Ectodermal cell (in vitro differentiated cells): Measurements from ENCODE around the gene POU2F3.
A peak's percentile ranks its signal among the peaks of the same experiment; 100 is the strongest.

Source experiments
- H3K27ac ChIP-seq: 2 replicates; pipeline ENCODE4 v1.7.0; 2013; ENCODE audit warnings: mild to moderate bottlenecking, low read depth, low read length; ENCODE audit not compliant: insufficient read depth, poor library complexity, severe bottlenecking
- H3K27me3 ChIP-seq: 2 replicates; pipeline ENCODE4 v1.7.0; 2013; ENCODE audit warnings: mild to moderate bottlenecking, low read length; ENCODE audit not compliant: insufficient read depth, control insufficient read depth, poor library complexity, severe bottlenecking
- H3K36me3 ChIP-seq: one replicate; pipeline ENCODE4 v1.7.0; 2013; ENCODE audit warnings: low read length; ENCODE audit not compliant: control insufficient read depth, insufficient read depth
- H3K4me1 ChIP-seq: one replicate; pipeline ENCODE4 v1.7.0; 2013; ENCODE audit warnings: low read length; ENCODE audit not compliant: control insufficient read depth, insufficient read depth
- H3K4me3 ChIP-seq: 2 replicates; pipeline ENCODE4 v1.7.0; 2013; ENCODE audit warnings: low read depth, low read length, control low read depth; ENCODE audit not compliant: insufficient read depth
- H3K9me3 ChIP-seq: 2 replicates; pipeline ENCODE4 v1.7.0; 2013; ENCODE audit warnings: mild to moderate bottlenecking, low read length, moderate library complexity; ENCODE audit not compliant: control insufficient read depth
- WGBS, 2 experiments: methylation state at CpG; one replicate each; pipeline ENCODE4 v1.1.7; 2013; ENCODE audit warnings: missing lambda C conversion rate in 2 of 2; 5-methylcytosine and 5-hydroxymethylcytosine counted together

The POU2F3 gene

DNA sequence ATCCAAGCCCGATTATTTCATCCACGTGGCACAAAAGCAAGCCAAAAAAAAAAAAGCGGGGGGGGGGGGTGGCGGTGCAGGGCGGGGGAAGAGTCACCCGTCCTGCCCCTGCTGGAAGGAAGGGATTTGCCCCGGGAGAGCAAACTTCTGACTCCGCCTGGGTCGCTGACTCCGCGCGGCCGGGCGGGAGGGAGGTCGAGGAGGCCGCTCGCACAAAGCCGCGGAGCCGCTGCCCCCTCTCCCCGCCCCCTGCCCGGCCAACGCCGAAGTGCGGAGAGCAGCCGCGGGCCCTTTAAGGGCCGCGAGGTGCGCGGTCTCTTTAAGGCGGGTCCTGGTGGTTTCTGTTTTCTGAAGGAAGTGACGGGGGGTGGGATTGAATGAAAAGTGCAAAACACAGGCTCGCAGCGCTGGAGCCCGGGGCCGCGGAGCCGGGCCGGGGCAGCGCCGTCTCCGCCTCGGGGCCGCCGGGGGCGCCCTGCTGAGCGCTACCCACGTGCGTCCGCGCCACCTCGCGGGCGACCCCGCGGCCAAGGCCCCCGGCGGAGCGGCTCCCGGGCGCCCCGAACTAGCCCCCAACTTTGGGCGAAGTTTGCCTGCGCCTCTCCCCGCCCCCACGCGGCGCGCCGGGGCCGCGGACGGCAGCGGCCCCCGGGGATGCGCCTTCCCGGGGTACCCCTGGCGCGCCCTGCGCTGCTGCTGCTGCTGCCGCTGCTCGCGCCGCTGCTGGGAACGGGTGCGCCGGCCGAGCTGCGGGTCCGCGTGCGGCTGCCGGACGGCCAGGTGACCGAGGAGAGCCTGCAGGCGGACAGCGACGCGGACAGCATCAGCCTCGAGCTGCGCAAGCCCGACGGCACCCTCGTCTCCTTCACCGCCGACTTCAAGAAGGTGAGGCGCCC lies 29.1 kb upstream of the POU2F3 start, which contains the start of gene OAF:
Gene OAF (plus strand): TSS at position 407 of the 896 bp plus-strand sequence. CDS start 248 bp downstream, at position 655.
- no peaks in the 10 kb centered on the region for H3K36me3 ChIP-seq
- H3K27ac ChIP-seq, result no peak within 1 kb of the TSS
- H3K27me3 ChIP-seq, result peaks cover 82% of the 10 kb centered on the region
- no peaks in the 10 kb centered on the region for H3K9me3 ChIP-seq
- 0 to 1% methylated on average over 104 to 108 of the region's 108 CpGs for WGBS, 2 experiments
- peaks cover 20% of the 10 kb centered on the region for H3K4me1 ChIP-seq
- H3K4me3 ChIP-seq, result peak within 1 kb of the TSS; percentile 42

DNA sequence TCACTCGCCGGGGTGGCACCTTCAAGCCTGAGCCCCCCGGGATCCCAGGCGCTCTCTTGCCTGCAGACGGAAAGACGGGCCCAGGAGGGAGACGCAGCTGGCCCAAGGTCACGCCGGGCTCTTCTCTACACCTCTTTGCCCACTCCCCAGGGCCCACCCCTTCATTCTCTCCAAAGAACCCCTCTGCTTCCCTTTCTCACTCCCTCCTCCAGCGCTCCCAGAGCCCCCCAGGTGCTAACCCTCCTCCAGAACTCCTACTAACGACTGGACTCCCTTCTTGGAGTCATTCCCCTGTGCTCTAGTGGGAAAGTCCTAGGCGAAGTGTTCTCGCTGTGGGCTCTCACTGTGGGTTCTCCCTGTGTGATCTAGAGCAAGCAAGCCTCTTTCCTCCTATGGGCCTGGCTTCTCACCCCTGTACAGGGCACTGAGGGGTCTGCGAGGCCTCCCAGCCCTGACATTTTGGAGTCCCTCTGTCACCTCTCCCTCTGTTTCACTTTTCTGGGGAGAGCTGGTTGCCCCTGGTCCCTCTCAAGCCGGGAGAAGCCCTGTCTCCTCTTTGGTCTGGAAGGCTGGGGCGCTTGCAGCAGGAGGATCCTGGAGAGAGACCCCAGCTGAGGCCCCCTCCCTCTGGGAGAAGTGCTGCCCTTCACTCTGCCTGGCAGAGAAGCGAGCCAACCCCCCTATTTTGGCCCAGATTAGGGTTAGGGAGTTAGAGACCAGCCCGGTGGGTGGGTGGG lies 28.2 kb upstream of the POU2F3 start:
- H3K36me3 ChIP-seq, result no peaks in the 10 kb centered on the region
- no peaks in the 10 kb centered on the region for H3K9me3 ChIP-seq
- H3K4me1 ChIP-seq, result peaks cover 20% of the 10 kb centered on the region
- peak overlapping the region; percentile 42 for H3K4me3 ChIP-seq
- 4 to 6% methylated on average over 18 of the region's 18 CpGs for WGBS, 2 experiments
- H3K27ac ChIP-seq, result no peak overlapping the region
- H3K27me3 ChIP-seq, result peaks cover 87% of the 10 kb centered on the region

DNA sequence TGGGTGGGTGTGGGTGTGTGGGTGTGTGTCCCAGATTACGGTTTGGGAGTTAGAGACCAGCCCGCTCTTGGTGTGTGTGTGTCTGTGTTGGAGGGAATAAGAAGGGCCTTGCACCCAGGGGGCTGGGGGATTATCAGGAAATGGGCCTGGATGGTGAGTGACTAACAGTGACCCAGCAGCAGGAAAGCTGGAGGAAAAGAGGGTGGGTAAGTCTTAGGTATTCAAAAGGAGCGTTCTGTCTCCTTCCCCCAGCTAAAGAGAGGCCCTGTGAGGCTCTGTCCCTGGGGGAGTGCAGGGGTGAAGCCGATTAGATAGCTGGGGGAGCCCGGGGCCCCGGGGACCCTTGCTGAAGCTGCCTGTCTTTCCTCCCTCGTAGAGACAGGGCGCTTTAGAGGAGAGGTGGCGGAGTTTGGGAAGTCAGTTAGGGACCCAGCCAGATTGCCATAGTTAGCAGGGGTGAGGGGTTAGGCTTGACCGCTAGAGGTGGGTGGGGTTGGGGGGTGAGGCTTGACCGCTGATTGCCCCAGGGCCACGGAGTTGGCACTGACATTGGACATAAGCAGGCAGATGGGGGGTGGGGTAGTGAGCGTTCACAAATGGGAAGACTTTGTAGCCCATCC lies 27.6 kb upstream of the POU2F3 start:
- peaks cover 20% of the 10 kb centered on the region for H3K4me1 ChIP-seq
- peak overlapping the region; percentile 9 for H3K4me3 ChIP-seq

DNA sequence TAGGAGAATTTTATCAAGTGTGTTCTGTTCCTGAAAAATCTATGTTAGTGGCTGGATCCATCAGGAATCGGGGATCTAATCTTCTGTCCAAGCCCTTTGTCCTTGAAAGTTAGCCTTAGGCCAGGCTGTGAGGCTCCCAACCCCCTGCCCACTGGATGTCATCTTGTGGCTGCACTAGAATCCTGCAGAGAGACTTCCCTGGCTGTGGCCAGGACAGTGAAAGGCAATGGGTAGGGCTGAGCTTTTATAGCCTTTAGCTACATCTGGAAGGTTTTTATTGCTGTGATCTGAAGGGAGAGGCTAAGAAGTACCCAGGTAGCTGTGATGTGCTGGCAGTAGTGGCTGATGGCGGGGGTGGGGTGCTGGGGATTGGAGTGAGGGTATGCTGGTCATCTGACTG lies 27.0 kb upstream of the POU2F3 start:
- H3K36me3 ChIP-seq, result no peaks in the 10 kb centered on the region
- peaks cover 25% of the 10 kb centered on the region for H3K4me1 ChIP-seq
- H3K27ac ChIP-seq, result no peak overlapping the region
- H3K27me3 ChIP-seq, result peaks cover 80% of the 10 kb centered on the region
- 40 to 56% methylated on average over 2 of the region's 2 CpGs for WGBS, 2 experiments
- H3K4me3 ChIP-seq, result peak overlapping the region; percentile 9
- no peaks in the 10 kb centered on the region for H3K9me3 ChIP-seq

More for the DNA sequence above, 27.6 kb upstream of the POU2F3 start:
- H3K27ac ChIP-seq, result no peak overlapping the region
- WGBS, 2 experiments, result 14 to 19% methylated on average over 12 to 13 of the region's 13 CpGs
- no peaks in the 10 kb centered on the region for H3K9me3 ChIP-seq
- H3K36me3 ChIP-seq, result no peaks in the 10 kb centered on the region
- H3K27me3 ChIP-seq, result peaks cover 85% of the 10 kb centered on the region

DNA sequence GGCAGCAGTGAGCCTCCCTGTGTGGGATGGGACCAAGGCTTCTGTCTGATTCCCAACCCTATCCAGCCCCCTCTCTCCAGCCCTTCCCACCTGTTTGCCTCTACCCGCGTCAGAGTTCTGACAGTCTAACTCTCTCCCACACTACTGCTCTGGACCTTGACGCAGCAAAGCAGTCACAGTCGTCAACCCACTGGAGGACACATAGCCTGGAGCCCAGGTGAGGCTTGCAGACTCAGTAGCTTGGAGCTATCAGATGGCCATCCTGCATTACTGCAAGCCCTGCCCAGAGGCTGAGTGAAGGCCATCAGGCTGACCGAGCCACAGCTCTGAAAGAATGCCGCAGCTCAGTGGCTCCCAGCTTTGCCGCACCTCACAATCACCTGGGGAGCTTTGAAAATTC lies 25.4 kb upstream of the POU2F3 start:
- 87 to 89% methylated on average over 7 of the region's 7 CpGs for WGBS, 2 experiments
- no peak overlapping the region for H3K4me3 ChIP-seq
- H3K27me3 ChIP-seq, result peaks cover 64% of the 10 kb centered on the region
- no peaks in the 10 kb centered on the region for H3K9me3 ChIP-seq
- H3K4me1 ChIP-seq, result peaks cover 40% of the 10 kb centered on the region
- H3K27ac ChIP-seq, result no peak overlapping the region
- no peaks in the 10 kb centered on the region for H3K36me3 ChIP-seq

DNA sequence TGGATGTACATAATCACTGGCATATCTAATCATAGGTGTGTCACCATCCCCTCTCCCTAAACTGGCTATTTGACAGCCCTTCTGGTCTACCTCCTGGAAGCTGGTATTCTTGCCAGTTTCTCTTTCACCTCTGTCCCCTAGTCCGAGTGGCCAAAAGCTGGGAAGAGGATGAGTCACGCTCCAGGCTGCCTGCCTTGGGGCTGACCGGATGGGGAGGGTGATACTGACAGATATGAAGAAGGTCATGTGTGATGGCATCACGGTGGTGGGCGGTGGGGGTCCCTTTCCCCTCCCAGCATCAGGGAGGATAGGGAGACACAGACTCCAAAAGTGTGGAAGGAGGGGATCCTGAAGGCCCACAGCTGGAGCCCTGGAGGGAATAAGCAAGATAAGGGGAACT lies 24.3 kb upstream of the POU2F3 start:
- H3K4me1 ChIP-seq, result peaks cover 43% of the 10 kb centered on the region
- H3K27me3 ChIP-seq, result peaks cover 53% of the 10 kb centered on the region
- H3K9me3 ChIP-seq, result no peaks in the 10 kb centered on the region
- H3K27ac ChIP-seq, result no peak overlapping the region
- no peak overlapping the region for H3K4me3 ChIP-seq
- 90 to 91% methylated on average over 5 of the region's 5 CpGs for WGBS, 2 experiments
- no peaks in the 10 kb centered on the region for H3K36me3 ChIP-seq

DNA sequence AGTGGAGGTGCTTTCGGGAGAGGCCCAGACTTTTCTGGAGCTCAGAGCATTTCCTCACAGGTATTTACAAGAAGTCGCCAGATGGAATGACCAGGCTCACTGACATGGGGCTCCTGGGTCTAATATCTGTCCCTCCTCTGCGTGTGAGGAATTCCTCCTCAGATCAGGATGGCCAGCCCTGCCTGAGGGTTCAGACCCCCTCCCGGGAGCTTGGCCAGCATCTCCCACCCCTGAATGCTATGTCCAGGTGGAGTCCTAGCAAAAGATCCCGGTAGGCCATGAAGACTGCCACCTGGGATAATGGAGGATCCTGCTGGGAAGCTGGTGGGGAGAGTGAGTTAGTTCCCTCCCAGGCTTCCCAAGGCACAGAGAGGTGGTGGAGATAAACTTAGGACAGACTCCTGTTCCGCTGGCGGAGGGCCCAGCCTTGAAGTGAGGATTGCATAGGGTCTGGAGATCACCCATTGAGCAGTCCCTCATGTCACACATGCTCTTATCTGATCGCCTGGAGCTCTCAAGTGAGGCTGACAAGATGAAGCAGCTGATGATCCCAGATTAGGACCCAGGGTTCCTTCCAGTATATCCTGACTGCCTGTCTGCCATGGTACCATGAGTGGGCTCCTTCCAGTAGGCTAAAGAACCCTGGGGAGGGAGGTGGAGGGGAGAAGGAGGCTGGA lies 23.4 kb upstream of the POU2F3 start:
- Histone ChIP-seq H3K4me1 (peaks cover 44% of the 10 kb centered on the region), H3K4me3 (no peak overlapping the region), H3K9me3 (no peaks in the 10 kb centered on the region), H3K27me3 (peaks cover 46% of the 10 kb centered on the region), H3K27ac (no peak overlapping the region), H3K36me3 (no peaks in the 10 kb centered on the region)
- 88 to 90% methylated on average over 8 of the region's 8 CpGs for WGBS, 2 experiments

DNA sequence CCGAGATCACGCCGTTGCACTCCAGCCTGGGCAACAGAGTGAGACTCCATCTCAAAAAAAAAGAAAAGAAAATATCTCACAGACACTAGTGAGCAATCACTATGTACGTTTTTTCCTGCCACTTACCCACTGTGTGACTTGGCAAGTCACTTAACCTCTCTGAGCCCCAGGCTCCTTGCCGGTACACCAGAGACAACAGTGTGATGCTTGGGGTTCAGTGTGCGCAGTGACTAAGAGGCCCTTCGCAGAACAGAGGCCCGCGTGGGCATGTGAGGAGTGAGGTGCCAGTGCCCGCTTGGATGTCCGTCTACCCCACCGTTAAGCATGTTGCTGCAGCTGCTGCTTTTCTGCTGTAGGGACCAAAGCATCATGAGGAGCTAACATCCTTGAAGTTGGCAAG lies 22.4 kb upstream of the POU2F3 start:
- Histone ChIP-seq H3K27me3 (peaks cover 36% of the 10 kb centered on the region), H3K4me3 (no peak overlapping the region), H3K4me1 (peaks cover 41% of the 10 kb centered on the region), H3K27ac (no peak overlapping the region), H3K36me3 (no peaks in the 10 kb centered on the region), H3K9me3 (no peaks in the 10 kb centered on the region)
- WGBS, 2 experiments, result 88 to 90% methylated on average over 12 of the region's 12 CpGs

DNA sequence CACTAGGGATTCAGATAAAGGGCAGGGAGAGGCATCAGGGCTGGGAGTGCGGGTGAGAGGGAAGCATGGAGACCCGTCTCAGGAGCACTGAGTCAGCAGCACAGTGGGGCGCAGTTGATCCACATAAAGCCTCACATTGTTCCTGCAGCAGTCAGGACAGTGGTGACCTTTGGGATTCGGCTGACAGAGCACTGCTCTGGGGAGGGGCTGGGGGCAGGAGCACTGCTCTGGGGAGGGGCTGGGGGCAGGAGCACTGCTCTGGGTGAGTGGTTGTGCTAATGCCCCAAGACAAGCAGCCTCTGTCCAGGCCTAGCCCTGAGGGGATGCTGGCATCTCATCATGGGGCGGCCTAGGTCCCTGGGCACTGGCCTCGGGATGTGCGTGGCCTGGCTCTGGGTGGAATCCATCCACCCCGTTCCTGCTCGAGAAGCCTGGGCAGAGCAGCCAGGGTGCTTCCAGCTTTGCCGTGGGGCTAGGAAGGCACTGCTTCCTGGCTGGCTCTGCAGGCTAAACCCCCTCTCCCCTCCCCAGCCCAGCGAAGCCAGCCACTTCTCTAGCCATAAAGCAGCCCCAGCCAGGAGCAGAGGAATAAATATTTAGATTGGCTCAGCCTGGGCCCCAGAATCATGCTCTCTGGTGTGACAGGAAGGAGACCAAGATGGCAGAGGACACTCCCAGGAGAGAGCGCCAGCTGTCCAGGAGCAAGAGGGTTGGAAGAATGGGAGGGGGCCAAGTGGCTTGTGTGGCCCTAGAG lies 21.8 kb upstream of the POU2F3 start:
- H3K36me3 ChIP-seq, result no peaks in the 10 kb centered on the region
- H3K4me1 ChIP-seq, result peaks cover 35% of the 10 kb centered on the region
- no peaks in the 10 kb centered on the region for H3K9me3 ChIP-seq
- H3K4me3 ChIP-seq, result no peak overlapping the region
- 45 to 46% methylated on average over 12 of the region's 12 CpGs for WGBS, 2 experiments
- peaks cover 31% of the 10 kb centered on the region for H3K27me3 ChIP-seq
- no peak overlapping the region for H3K27ac ChIP-seq
